COLO668 (cell line): ENCODE results near the gene GRM7.

ENCODE experiments used
- DNase-seq: peaks from one replicate; lab custom pipeline; 2025; ENCODE audit not compliant: unreplicated experiment; lab: John Stamatoyannopoulos, UW

Gene GRM7

DNA sequence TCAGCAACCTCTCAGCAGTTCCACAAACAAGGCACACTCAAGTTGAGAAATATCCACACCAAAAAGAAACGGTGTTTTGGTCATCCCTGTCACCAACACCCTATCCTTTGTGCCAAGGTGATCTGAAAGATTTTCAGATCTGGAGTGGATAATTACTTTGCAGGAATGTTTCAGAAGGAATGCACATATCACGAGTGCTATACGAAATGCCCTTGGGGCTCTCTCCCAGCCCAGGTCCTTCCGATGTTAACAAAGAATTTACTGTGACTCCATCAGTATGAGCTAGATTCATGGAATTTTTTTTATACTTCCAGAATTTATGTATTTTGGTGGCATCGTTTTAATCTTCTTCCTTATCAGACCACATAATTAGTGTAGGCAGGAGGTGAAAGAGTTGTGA is 105.0 kb downstream of the GRM7 start:
- no peak for DNase-seq

- DNase-seq, result no peak
Observed at GRCh38 chr3:6971933-6972332, 111.0 kb downstream of the GRM7 start.

- no peak for DNase-seq
Observed at GRCh38 chr3:6985848-6986247, 124.9 kb downstream of the GRM7 start.

GRCh38 chr3:6989608-6990291 is 128.8 kb downstream of the GRM7 start:
- DNase-seq, result no peak

DNA sequence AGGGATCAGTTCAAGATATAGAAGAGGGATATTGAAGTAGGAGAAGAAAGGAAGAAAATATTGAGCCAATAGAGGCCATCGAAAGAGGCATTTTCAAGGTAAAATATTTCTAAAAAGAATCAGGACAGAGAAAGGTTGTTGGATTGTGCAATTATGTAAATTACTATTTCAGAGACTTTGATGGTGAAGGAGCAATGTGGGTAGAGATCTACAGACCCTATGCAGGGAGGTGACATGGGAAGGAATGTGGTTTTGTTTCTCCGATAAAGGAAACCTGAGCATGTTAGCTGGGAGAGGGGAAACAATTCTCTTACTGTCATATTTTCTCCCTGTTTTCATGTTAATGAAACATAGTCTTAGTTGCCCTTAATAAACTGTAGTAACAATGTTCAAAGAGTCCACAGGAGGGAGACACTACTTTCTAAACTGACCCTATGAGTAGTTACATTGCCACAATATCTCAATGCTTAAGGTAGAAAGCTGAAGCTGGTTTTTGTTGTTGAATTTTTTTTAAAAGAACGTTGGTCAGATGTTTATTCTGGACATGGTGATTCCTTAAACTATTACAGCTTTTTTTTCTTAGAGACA is 133.3 kb downstream of the GRM7 start:
- DNase-seq, result no peak

DNA sequence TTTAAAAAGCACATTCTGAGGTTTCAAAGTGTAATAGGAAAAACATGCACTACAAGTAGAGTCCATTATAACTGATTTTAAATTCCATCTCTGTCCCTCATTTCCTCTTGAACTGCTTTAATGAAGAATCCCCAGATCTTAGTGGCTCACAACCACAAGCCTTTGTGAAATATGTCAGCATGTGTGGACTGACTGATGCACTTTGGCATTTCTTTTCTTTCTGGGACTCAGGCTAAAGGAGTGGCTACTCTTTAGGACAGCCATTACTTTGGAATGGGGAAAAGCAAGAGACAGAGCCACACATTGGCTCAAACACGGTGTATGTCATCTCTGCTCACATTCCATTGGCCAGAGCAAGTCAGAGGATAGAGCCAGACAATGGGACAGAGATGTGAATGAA is 139.6 kb downstream of the GRM7 start:
- DNase-seq, result no peak

DNA sequence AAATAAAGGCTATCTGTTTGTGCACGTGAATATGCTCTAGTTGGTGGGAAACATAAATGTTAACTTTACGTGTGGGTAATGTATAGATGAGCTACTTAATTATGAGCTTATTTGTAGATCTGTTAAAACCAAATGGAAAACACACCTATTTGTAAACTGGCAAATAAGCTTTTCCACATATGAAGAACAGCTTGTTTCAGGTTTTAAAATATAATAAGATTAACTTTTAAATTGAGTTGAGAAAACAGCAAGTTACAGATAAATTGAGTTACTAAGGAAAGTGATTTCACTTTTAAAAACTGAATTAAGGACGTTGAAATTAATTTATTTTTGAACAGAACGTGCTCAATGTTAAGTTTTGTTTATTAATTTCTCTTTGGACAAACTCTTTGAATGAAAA is 140.5 kb downstream of the GRM7 start:
- DNase-seq, result no peak

DNA sequence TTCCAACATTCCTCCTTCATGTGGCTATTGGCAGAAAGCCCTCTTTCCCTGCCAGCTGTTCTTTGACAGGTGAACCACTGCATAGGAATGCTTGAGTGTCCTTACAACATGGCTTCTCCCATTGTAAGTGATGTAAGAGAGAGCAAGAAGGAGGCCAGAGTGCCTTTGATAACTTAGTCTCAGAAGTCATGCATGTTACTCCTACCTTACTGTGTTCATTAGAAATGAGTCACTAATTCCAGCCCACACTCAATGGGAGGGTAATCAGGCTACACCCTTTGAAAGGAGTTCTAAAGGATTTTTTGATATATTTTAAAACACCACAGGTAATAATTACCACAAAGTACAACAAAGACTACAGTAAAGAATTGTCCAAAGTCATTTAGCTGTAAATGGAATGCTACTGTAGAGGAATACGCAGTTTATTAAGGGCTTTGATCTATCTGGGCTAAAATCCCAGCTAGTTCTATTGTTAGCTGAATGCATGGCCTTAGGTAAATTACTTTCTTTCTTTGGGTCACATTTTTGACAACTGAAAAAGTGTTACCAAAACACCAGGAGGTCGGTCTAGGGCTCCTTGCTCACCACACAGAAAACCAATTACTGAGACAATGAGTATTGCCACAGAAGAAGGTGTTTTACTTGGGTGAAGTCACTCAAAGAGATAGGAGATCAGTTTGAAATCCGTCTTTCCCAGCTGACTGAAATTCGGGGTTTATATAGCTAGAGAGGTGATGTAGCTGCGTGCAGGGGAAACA is 154.9 kb downstream of the GRM7 start:
- no peak for DNase-seq

DNA sequence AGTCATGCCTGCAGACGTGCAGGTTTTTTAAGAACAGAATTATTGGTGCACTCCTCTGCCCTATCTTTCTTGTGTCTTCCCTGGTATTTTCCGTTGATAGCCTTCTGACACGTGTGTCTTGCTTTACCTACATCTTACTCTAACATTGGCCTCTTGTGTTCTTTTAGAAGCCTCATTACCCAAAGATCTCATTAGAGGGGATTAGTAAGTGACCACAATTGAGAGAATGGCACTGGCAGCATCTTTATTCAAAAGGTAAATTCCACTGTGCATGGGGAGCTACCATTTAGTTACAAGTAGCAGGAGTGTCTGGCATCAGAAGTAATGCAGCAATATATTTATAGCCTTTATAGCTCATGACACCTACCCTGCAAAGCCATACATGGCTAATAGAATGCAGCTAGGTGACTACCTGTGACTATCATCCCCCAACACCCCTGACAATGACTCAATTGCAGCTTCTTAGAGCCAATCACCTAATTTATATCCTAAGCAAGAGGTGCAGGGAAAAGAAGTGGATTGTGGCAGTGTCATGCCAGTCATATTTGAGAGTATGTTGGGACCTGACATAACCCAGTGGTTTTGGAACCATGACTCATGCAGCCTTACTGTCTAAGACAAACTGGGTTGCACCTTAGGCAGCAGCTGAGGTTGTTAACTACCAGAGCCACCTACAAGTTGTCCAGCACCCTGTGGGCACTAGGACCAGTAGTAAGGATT is 164.8 kb downstream of the GRM7 start:
- no peak for DNase-seq

GRCh38 chr3:7029562-7029961 is 168.6 kb downstream of the GRM7 start:
- no peak for DNase-seq

- no peak for DNase-seq
Observed at GRCh38 chr3:7038394-7038793, 177.5 kb downstream of the GRM7 start.

GRCh38 chr3:7062714-7063113 is 201.8 kb downstream of the GRM7 start:
- DNase-seq, result no peak

DNA sequence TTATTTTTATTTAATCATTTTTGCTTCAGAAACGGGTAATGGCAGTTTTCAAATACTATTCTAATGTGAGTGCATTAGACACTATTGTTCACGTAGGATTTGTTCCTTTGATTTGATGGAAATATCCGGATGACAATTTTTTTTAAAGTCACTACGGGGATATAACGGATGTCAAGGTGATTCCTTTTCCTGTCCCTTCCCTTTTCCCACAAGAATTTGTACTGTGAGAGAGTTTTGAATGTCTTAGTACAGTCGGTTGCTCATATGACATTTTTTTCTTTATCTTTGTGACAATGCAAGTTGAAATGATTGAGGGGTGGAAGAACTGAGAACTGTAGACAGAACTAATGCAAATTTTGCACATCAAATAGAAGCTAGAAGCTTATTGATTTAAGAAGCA is 209.5 kb downstream of the GRM7 start:
- no peak for DNase-seq

DNA sequence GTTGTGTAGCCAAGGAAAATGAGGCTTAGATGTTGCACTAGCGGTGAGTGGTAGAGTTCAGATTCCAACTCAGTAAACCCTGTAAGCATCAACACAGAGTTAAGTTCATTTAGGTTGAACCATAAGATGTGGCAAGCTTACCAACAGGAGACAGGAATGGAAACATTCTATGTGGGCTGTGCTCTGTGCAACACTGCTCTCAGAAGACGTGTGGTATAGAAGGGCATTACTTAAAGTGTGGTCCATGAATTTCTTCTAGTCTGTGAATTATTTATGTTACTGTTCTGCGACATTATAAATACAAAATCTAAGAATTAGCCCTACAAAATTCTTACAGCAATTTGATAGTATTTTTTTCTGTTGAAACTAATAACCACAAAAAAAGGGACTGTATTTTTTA is 213.3 kb downstream of the GRM7 start:
- DNase-seq, result no peak

DNA sequence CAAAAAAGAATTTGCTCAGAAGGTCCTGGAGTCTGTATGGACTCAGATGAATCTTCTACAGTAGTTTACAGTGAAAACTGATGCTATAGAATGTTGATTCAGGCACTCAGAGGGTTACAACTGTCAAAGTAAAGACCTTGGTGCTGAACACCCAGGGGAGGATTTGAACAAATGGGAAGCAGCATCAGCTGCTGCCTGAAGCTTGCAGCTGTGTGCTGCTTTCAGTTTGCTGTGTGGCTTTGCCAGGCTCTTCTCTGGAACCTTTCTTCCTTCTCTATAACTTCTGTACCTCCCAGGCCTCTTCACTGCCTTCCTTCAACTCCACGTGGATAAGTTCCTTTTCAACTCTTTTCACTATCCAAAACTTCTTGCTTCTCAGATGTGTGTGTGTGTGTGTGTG is 214.2 kb downstream of the GRM7 start:
- DNase-seq, result no peak

DNA sequence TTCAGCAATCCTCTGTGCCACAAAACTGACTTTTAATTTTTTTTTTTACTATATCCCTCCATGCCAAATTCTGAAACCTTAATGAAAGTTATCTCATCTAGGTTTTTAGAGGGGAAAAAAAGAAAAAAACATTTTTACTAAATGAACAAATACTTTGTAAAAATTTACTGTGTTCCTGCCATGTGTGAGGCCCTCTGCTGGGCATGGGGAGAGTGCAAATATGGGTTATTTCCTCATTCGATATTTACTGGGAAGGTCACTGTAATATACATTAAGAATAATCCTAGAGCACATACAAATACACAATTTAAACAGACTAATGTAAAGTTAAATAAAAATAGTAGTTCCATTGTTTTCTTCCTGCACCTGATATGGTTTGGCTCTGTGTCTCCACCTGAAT is 215.0 kb downstream of the GRM7 start:
- DNase-seq, result no peak

DNA sequence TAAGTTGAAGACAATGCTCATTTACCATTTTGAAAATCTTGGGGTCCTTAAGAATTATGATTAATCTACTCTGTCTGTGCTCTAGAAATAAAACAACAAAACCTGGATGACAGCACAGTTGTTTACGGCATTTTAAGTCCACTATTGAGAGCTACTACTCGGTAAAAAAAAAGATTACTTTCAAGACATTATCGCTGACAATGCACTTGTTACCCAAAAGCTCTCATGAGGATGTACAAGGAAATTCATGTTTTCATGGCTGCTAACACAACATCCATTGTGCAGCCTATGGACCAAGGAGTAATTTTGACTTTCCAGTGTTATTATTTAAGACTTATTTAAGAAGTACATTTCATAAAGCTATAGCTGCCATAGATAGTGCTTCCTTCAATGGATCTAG is 221.3 kb downstream of the GRM7 start:
- DNase-seq, result no peak

- DNase-seq, result no peak
Observed at GRCh38 chr3:7086417-7086816, 225.5 kb downstream of the GRM7 start.

DNA sequence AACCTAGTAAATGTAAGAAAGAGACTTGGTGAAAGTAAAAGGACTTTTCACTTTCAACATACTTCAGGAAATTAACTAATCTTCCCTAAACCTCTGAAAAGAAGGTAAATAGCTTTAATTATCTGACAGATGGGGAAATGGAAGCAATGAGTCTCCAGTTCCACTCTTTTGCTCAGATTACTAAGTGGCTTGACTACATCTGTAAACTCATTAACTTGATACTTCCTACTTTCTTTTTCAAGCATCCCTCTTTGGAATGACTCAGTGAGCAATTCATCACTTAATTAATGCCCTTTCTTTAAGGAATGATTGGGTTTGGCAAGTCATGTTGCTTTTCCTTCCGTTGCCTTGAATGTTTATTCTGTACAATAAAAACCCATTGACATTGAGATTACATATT is 234.2 kb downstream of the GRM7 start:
- no peak for DNase-seq

DNA sequence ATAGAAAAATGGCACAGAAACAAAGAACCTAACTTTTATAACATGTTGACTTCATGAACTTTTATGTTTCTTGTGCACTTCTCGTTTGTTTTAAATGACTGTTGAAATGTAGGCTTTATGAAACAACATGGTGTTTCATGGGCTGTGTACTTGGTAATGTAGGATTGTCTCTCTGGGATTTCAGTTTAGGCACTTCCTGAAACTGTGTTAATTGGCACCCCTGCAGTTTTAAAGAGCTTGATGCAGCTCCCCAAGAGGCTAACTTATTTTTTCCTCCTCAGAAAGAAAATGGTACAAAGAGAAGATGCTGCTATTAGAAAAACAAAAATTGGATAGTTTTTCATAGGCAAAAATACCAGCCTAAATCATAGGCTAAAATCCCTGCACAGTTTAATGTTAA is 239.2 kb downstream of the GRM7 start:
- DNase-seq, result no peak

DNA sequence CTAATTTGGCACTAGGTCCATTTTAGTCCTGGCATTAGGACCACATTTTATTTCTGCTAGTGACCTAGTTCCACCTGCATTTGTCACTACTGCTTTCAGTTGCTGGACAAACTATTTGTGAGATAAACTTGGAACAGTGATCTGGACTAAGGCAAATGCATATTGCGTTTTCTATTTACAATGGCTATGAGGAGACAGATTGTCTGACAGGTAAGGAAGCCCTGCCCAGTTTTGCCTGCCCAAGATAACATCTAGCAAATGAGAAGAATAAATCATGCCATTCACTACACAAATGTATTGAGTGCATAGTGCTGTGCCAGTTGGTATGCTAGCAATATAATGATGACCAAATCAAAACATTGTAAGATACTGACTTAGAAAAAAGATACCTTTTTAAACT is 245.7 kb downstream of the GRM7 start:
- no peak for DNase-seq

DNA sequence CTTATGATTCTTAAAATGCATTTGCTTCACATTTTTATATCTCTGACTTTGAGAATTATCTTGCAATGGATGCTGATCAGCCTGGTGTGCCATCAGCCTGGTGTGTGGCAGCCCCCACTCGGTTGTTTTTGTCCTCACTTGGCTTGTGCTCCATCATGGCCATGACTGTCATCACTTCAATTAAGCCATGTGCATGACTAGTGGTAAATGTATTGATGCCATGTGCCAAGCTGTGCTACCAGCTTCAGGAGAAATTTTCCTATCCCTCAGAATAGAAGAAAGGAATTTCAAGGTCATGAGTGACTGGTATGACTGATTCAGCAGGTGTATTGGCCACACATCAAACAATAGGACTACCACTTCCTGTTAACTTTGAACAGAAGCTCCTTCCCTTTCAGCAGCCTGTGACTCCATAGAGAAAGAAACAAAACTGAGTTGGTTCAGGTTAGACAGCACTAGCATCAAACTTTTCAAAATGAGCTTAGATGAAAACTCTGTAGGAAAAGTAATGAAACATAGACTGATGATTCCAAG is 251.7 kb downstream of the GRM7 start:
- DNase-seq, result no peak
